Spleen (tissue), 7 donors: ENCODE measurements around the gene DAB1.

Source experiments
- POLR2A ChIP-seq, 3 donors: fragments of 450-650 bp; IDR thresholded peaks; one replicate each; pipeline ENCODE4 v1.5.1; 2017; ENCODE audit warnings: antibody characterized with exemption in 3 of 3, mild to moderate bottlenecking in 1 of 3
- POLR2AphosphoS5 ChIP-seq, 3 donors: sonication (generic); formaldehyde crosslinking; IDR thresholded peaks; one replicate each; pipeline ENCODE4 v1.5.1; 2017; ENCODE audit warnings: antibody characterized with exemption in 3 of 3
- TF ChIP-seq, protein P1 (sequence below), 11 experiments: fragments of 200-600 bp in 7 of 11; fragments of 450-650 bp in 4 of 11; sonication (generic) in 4 of 11; IDR thresholded peaks in 8 of 11; conservative IDR thresholded peaks in 3 of 11; 1 replicate in 7 of 11; 2 replicates in 4 of 11; pipeline versions ENCODE4 v1.4.0 to v1.8.0; 2016 to 2021; ENCODE audit warnings: antibody characterized with exemption in 11 of 11, inconsistent platforms in 4 of 11, mild to moderate bottlenecking in 1 of 11
- donor health status: DM: no; HTN: no; CAD: no; lungs with moderate emphysema.
- donor health status: DM: no; HTN: no; CAD: no.
- donor health status: DM: no; HTN: no; CAD: no.

GRCh38 chr1:57296726-57297250 is 127.1 kb downstream of the DAB1 start:
- TF ChIP-seq, protein P1, sequence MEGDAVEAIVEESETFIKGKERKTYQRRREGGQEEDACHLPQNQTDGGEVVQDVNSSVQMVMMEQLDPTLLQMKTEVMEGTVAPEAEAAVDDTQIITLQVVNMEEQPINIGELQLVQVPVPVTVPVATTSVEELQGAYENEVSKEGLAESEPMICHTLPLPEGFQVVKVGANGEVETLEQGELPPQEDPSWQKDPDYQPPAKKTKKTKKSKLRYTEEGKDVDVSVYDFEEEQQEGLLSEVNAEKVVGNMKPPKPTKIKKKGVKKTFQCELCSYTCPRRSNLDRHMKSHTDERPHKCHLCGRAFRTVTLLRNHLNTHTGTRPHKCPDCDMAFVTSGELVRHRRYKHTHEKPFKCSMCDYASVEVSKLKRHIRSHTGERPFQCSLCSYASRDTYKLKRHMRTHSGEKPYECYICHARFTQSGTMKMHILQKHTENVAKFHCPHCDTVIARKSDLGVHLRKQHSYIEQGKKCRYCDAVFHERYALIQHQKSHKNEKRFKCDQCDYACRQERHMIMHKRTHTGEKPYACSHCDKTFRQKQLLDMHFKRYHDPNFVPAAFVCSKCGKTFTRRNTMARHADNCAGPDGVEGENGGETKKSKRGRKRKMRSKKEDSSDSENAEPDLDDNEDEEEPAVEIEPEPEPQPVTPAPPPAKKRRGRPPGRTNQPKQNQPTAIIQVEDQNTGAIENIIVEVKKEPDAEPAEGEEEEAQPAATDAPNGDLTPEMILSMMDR (IDR thresholded peaks at IDR 0.05 in 8 of 11, conservative IDR thresholded peaks at IDR 0.05 in 3 of 11): no peak
- no peak for TF ChIP-seq POLR2A (IDR thresholded peaks at IDR 0.05)
- no peak for TF ChIP-seq POLR2AphosphoS5 (IDR thresholded peaks at IDR 0.05)
